Smooth muscle cell of the pulmonary artery (primary cell): ENCODE results near the gene MC1R. TPM values are rescaled to one million over a fixed set of nuclear protein-coding genes. Genes with fewer than 3 reads are reported as not detected.

ENCODE experiments used
- total RNA-seq: library from RNA; depleted of rRNA; stranded (reverse); fragments of >200 nt; gene quantifications from 2 replicates; pipeline ENCODE4 v1.2.3, GENCODE V29; 2014

Gene MC1R
- 6.0 and 7.9 TPM in 2 replicates for total RNA-seq

GRCh38 chr16:89918453-89919347, at the start of gene MC1R:
Gene MC1R, plus strand, starts transcription at chr16:89918862. Its CDS starts 397 bp downstream, at chr16:89919259.

GRCh38 chr16:89873109-89873971, 45.3 kb upstream of the MC1R start, which contains the start of gene TCF25:
Gene TCF25, plus strand, starts transcription at chr16:89873592. Its CDS starts 76 bp downstream, at chr16:89873668.

GRCh38 chr16:89922884-89923639, 4.4 kb downstream of the MC1R start, which contains the start of gene TUBB3:
Gene TUBB3, plus strand, starts transcription at chr16:89923342. Its CDS starts 60 bp downstream, at chr16:89923402.

Other genes starting within 250 kb of the MC1R start
- 32.4 and 42.5 TPM in 2 replicates for gene CDK10, start 232.2 kb upstream of the MC1R start, total RNA-seq
- 8.8 and 15.6 TPM in 2 replicates for gene SPATA2L, start 217.2 kb upstream of the MC1R start, total RNA-seq
- gene VPS9D1, start 198.0 kb upstream of the MC1R start, total RNA-seq = 9.8 and 13.8 TPM in 2 replicates
- 9.4 and 19.6 TPM in 2 replicates for gene ZNF276, start 197.3 kb upstream of the MC1R start, total RNA-seq
- gene FANCA, start 102.2 kb upstream of the MC1R start, total RNA-seq = 4.2 and 5.4 TPM in 2 replicates
- gene SPIRE2, start 90.4 kb upstream of the MC1R start, total RNA-seq = 0.72 and 1.1 TPM in 2 replicates
- gene TCF25, start 45.3 kb upstream of the MC1R start, total RNA-seq = 138 TPM in 2 replicates
- 245 and 308 TPM in 2 replicates for gene TUBB3, start 4.5 kb downstream of the MC1R start, total RNA-seq
- gene DEF8, start 29.9 kb downstream of the MC1R start, total RNA-seq = 71.6 and 86.4 TPM in 2 replicates
- gene DBNDD1, start 100.6 kb downstream of the MC1R start, total RNA-seq = 1.9 and 5.4 TPM in 2 replicates
- not detected in 2 replicates for gene PRDM7, start 158.5 kb downstream of the MC1R start, total RNA-seq